ENCODE results near the gene AQP2. TPM values are rescaled to one million over a fixed set of nuclear protein-coding genes. Genes with fewer than 3 reads are reported as not detected.

The AQP2 gene
- total RNA-seq, 1 donor from 2014 or later, result not detected

GRCh38 chr12:49943625-49943960, 6.9 kb upstream of the AQP2 start:
- H3K9me3 Mint-ChIP-seq, result no peaks in the 10 kb centered on the region
- peaks cover 2% of the 10 kb centered on the region for H3K27me3 Mint-ChIP-seq (ENCODE audit: low read depth)
- DNase-seq (ENCODE audit: low read depth, low spot score), result no peak
- TF ChIP-seq CTCF (conservative IDR thresholded peaks at IDR 0.05), result no peak
- peaks cover 32% of the 10 kb centered on the region for H3K4me1 Mint-ChIP-seq
- no peak overlapping the region for H3K4me3 Mint-ChIP-seq
- no peak overlapping the region for H3K27ac Mint-ChIP-seq (ENCODE audit: unreplicated experiment)
- H3K36me3 Mint-ChIP-seq (ENCODE audit: low read depth), result no peaks in the 10 kb centered on the region

GRCh38 chr12:49944046-49944445, 6.5 kb upstream of the AQP2 start:
- Mint-ChIP-seq H3K4me3 (no peak overlapping the region), H3K36me3 (ENCODE audit: low read depth) (no peaks in the 10 kb centered on the region), H3K27me3 (ENCODE audit: low read depth) (peaks cover 2% of the 10 kb centered on the region), H3K4me1 (peaks cover 32% of the 10 kb centered on the region), H3K9me3 (no peaks in the 10 kb centered on the region), H3K27ac (ENCODE audit: unreplicated experiment) (no peak overlapping the region)
- TF ChIP-seq CTCF (conservative IDR thresholded peaks at IDR 0.05), result no peak
- no peak for DNase-seq (ENCODE audit: low read depth, low spot score)

GRCh38 chr12:49944718-49945117, 5.8 kb upstream of the AQP2 start:
- Mint-ChIP-seq H3K4me1 (peaks cover 28% of the 10 kb centered on the region), H3K36me3 (ENCODE audit: low read depth) (no peaks in the 10 kb centered on the region), H3K27ac (ENCODE audit: unreplicated experiment) (no peak overlapping the region), H3K27me3 (ENCODE audit: low read depth) (peaks cover 2% of the 10 kb centered on the region), H3K4me3 (peak overlapping the region; percentile 6), H3K9me3 (no peaks in the 10 kb centered on the region)
- TF ChIP-seq CTCF (conservative IDR thresholded peaks at IDR 0.05), result no peak
- DNase-seq (ENCODE audit: low read depth, low spot score), result no peak

- H3K4me1 Mint-ChIP-seq, result peaks cover 28% of the 10 kb centered on the region
- H3K27ac Mint-ChIP-seq (ENCODE audit: unreplicated experiment), result no peak overlapping the region
- peak overlapping the region; percentile 77 for H3K4me3 Mint-ChIP-seq
- no peaks in the 10 kb centered on the region for H3K36me3 Mint-ChIP-seq (ENCODE audit: low read depth)
- peak; percentile 92 for DNase-seq (ENCODE audit: low read depth, low spot score)
- peak; percentile 90 for TF ChIP-seq CTCF (conservative IDR thresholded peaks at IDR 0.05)
- H3K9me3 Mint-ChIP-seq, result no peaks in the 10 kb centered on the region
- H3K27me3 Mint-ChIP-seq (ENCODE audit: low read depth), result peaks cover 2% of the 10 kb centered on the region
Observed at GRCh38 chr12:49945394-49946080, 5.0 kb upstream of the AQP2 start.

GRCh38 chr12:49946086-49946485, 4.5 kb upstream of the AQP2 start:
- peaks cover 28% of the 10 kb centered on the region for H3K4me1 Mint-ChIP-seq
- DNase-seq (ENCODE audit: low read depth, low spot score), result no peak
- no peak overlapping the region for H3K27ac Mint-ChIP-seq (ENCODE audit: unreplicated experiment)
- H3K27me3 Mint-ChIP-seq (ENCODE audit: low read depth), result peaks cover 2% of the 10 kb centered on the region
- no peaks in the 10 kb centered on the region for H3K36me3 Mint-ChIP-seq (ENCODE audit: low read depth)
- no peak for TF ChIP-seq CTCF (conservative IDR thresholded peaks at IDR 0.05)
- no peaks in the 10 kb centered on the region for H3K9me3 Mint-ChIP-seq
- no peak overlapping the region for H3K4me3 Mint-ChIP-seq

Data from neural crest cell (in vitro differentiated cells).